ENCODE measurements around the gene ST6GALNAC2.

The ST6GALNAC2 gene

DNA sequence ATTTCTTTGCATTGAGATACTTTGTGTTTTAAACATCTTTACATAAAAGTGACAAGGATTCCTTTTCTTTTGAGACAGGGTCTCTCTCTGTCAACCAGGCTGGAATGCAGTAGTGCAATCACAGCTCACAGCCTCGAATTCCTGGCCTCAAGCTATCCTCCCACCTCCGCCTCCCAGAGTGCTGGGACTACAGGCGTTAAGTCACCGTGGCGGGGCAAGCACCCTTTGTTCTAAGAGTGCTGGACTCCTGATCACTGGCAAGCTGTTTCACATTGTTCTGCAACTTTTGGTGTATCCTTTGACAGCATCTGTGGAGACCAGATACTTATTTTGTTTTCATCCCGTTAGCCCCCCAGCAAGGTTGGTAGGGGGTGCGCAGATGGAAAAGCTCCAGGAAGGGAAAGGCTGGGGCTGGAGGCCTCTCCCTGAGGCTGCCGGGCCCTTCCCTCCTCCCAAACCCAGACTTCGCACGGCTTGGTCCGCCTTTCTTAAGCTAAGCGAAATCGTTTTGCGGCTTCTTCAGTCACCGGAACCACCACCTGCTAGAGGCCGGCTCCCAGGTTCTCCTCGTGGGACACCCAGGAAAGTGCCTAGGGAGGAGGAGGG lies 1.1 kb downstream of the ST6GALNAC2 start:
- H3K9me3 ChIP-seq (ENCODE audit: control insufficient read depth in 2 of 2, low read length in 2 of 2), result no peaks in the 10 kb centered on the region
- peaks cover 3 to 11% of the 10 kb centered on the region in 2 donors for H3K4me1 ChIP-seq (ENCODE audit: control insufficient read depth in 2 of 2, insufficient read depth in 2 of 2, low read length in 2 of 2)
- no peak overlapping the region for H3K27ac ChIP-seq (ENCODE audit: low read depth in 2 of 2, low read length in 2 of 2)
- peak overlapping the region; percentile 24 to 59 for H3K9ac ChIP-seq (ENCODE audit: low read depth in 1 of 2, low read length in 2 of 2)
- peak overlapping the region; percentile 70 to 71 for H3K4me3 ChIP-seq (ENCODE audit: low read length in 2 of 2)
- peaks cover 18 to 29% of the 10 kb centered on the region in 2 donors for H3K27me3 ChIP-seq (ENCODE audit: control insufficient read depth in 2 of 2, insufficient read depth in 2 of 2, low read length in 2 of 2)
- no peaks in the 10 kb centered on the region for H3K36me3 ChIP-seq (ENCODE audit: control insufficient read depth in 2 of 2, insufficient read depth in 2 of 2, low read length in 2 of 2)

- no peaks in the 10 kb centered on the region for H3K36me3 ChIP-seq (ENCODE audit: control insufficient read depth in 2 of 2, insufficient read depth in 2 of 2, low read length in 2 of 2)
- no peak overlapping the region for H3K4me3 ChIP-seq (ENCODE audit: low read length in 2 of 2)
- H3K9ac ChIP-seq (ENCODE audit: low read depth in 1 of 2, low read length in 2 of 2), result no peak overlapping the region
- no peak overlapping the region for H3K27ac ChIP-seq (ENCODE audit: low read depth in 2 of 2, low read length in 2 of 2)
- H3K9me3 ChIP-seq (ENCODE audit: control insufficient read depth in 2 of 2, low read length in 2 of 2), result no peaks in the 10 kb centered on the region
- peaks cover 11% of the 10 kb centered on the region in 2 donors for H3K4me1 ChIP-seq (ENCODE audit: control insufficient read depth in 2 of 2, insufficient read depth in 2 of 2, low read length in 2 of 2)
- peaks cover 13 to 19% of the 10 kb centered on the region in 2 donors for H3K27me3 ChIP-seq (ENCODE audit: control insufficient read depth in 2 of 2, insufficient read depth in 2 of 2, low read length in 2 of 2)
These were observed 3.0 kb downstream of the ST6GALNAC2 start for GRCh38 chr17:76582660-76583059.

DNA sequence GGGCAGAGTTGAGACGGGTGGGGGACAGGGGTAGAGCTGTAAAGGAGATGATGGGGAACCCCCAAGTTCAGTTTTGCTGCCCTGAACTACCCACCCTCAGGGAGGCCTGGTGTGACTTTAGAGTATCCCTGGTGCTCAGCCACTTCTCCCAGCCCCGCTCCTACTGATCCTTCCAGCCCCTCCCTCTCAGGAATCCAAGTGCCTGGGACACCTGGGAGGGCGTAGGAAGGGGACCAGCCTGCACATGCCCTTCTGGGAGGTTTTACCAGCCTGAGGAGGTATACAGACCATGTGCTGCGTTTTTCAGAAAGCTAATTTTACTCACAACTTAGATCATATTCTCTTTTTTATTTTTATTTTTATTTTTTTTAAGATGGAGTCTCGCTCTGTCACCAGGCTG lies 4.1 kb downstream of the ST6GALNAC2 start:
- H3K9me3 ChIP-seq (ENCODE audit: control insufficient read depth in 2 of 2, low read length in 2 of 2), result no peaks in the 10 kb centered on the region
- H3K27me3 ChIP-seq (ENCODE audit: control insufficient read depth in 2 of 2, insufficient read depth in 2 of 2, low read length in 2 of 2), result peaks cover 4 to 10% of the 10 kb centered on the region in 2 donors
- no peak overlapping the region for H3K9ac ChIP-seq (ENCODE audit: low read depth in 1 of 2, low read length in 2 of 2)
- no peak overlapping the region for H3K4me3 ChIP-seq (ENCODE audit: low read length in 2 of 2)
- H3K36me3 ChIP-seq (ENCODE audit: control insufficient read depth in 2 of 2, insufficient read depth in 2 of 2, low read length in 2 of 2), result no peaks in the 10 kb centered on the region
- H3K4me1 ChIP-seq (ENCODE audit: control insufficient read depth in 2 of 2, insufficient read depth in 2 of 2, low read length in 2 of 2), result peaks cover 11% of the 10 kb centered on the region in 2 donors
- H3K27ac ChIP-seq (ENCODE audit: low read depth in 2 of 2, low read length in 2 of 2), result no peak overlapping the region

DNA sequence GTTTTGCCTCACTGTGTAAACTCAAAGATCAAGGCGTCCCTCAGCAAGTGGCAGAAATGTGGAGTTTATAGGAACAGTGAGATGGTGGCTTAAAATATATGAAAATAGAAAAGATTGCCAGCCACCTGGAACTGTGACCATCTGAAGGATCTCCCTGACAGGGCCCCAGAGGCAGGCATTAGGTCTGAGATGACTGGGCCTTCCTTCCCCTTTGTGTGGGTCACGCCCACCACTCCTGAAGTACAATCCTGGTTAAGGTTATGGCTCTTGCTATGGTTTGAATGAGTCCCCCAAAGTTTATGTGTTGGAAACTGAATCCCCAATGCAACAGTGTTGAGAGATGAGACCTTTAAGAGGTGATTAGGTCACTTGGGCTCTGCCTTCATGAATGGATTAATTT lies 6.4 kb downstream of the ST6GALNAC2 start:
- Histone ChIP-seq H3K4me1 (ENCODE audit: control insufficient read depth in 2 of 2, insufficient read depth in 2 of 2, low read length in 2 of 2) (peaks cover 0 to 7% of the 10 kb centered on the region in 2 donors), H3K9ac (ENCODE audit: low read depth in 1 of 2, low read length in 2 of 2) (no peak overlapping the region), H3K27ac (ENCODE audit: low read depth in 2 of 2, low read length in 2 of 2) (no peak overlapping the region), H3K36me3 (ENCODE audit: control insufficient read depth in 2 of 2, insufficient read depth in 2 of 2, low read length in 2 of 2) (no peaks in the 10 kb centered on the region), H3K9me3 (ENCODE audit: control insufficient read depth in 2 of 2, low read length in 2 of 2) (no peaks in the 10 kb centered on the region), H3K27me3 (ENCODE audit: control insufficient read depth in 2 of 2, insufficient read depth in 2 of 2, low read length in 2 of 2) (peaks cover 0 to 2% of the 10 kb centered on the region in 2 donors), H3K4me3 (ENCODE audit: low read length in 2 of 2) (no peak overlapping the region)

DNA sequence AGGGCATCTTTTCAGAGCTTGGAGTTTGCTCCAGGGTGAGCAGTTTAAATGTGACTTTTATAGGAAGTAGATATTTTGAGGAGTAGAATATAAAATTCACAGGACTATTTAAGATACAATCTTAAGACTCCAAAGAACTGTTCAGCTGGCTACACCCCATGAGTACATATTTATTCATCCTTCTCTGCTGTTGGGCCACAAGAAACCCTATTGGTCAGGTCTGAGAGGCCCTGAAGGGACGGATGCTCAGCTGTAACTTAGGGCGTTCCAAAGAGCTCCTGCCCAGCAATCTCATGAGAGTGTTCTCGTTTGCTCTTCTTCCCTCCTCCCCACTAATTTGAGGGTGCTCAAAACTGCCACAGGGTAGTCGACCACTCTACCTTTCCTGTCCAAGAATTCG lies 7.3 kb downstream of the ST6GALNAC2 start:
- Histone ChIP-seq H3K4me3 (ENCODE audit: low read length in 2 of 2) (no peak overlapping the region), H3K36me3 (ENCODE audit: control insufficient read depth in 2 of 2, insufficient read depth in 2 of 2, low read length in 2 of 2) (no peaks in the 10 kb centered on the region), H3K4me1 (ENCODE audit: control insufficient read depth in 2 of 2, insufficient read depth in 2 of 2, low read length in 2 of 2) (peaks cover 0 to 7% of the 10 kb centered on the region in 2 donors), H3K9me3 (ENCODE audit: control insufficient read depth in 2 of 2, low read length in 2 of 2) (no peaks in the 10 kb centered on the region), H3K27me3 (ENCODE audit: control insufficient read depth in 2 of 2, insufficient read depth in 2 of 2, low read length in 2 of 2) (no peaks in the 10 kb centered on the region), H3K27ac (ENCODE audit: low read depth in 2 of 2, low read length in 2 of 2) (peak overlapping the region in 1 of 2 donors; percentile 45), H3K9ac (ENCODE audit: low read depth in 1 of 2, low read length in 2 of 2) (peak overlapping the region in 1 of 2 donors; percentile 22)

DNA sequence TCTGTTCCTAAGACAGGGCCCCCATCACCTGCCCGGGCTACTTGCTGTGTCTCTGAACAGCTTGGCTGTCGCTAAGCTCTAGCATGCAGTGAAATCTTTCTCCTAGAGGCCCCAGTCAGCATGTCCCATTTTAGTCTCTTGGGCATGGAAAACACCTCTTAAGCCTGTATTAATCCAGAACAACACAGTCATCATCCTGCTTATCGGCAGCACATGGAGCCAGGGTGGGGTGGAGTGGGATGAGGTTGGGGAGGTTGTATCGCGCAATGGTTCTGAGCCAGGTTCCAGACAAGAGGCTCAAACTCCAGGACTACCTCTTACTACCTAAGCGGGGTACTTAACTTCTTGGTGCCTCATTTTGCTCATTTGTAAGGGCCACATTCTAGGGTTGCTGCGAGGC lies 7.8 kb downstream of the ST6GALNAC2 start:
- H3K36me3 ChIP-seq (ENCODE audit: control insufficient read depth in 2 of 2, insufficient read depth in 2 of 2, low read length in 2 of 2), result no peaks in the 10 kb centered on the region
- peaks cover 0 to 7% of the 10 kb centered on the region in 2 donors for H3K4me1 ChIP-seq (ENCODE audit: control insufficient read depth in 2 of 2, insufficient read depth in 2 of 2, low read length in 2 of 2)
- H3K27me3 ChIP-seq (ENCODE audit: control insufficient read depth in 2 of 2, insufficient read depth in 2 of 2, low read length in 2 of 2), result no peaks in the 10 kb centered on the region
- peak overlapping the region; percentile 11 to 45 for H3K27ac ChIP-seq (ENCODE audit: low read depth in 2 of 2, low read length in 2 of 2)
- no peaks in the 10 kb centered on the region for H3K9me3 ChIP-seq (ENCODE audit: control insufficient read depth in 2 of 2, low read length in 2 of 2)
- no peak overlapping the region for H3K9ac ChIP-seq (ENCODE audit: low read depth in 1 of 2, low read length in 2 of 2)
- no peak overlapping the region for H3K4me3 ChIP-seq (ENCODE audit: low read length in 2 of 2)

GRCh38 chr17:76576189-76576588 lies 9.5 kb downstream of the ST6GALNAC2 start:
- H3K4me3 ChIP-seq (ENCODE audit: low read length in 2 of 2), result no peak overlapping the region
- H3K9me3 ChIP-seq (ENCODE audit: control insufficient read depth in 2 of 2, low read length in 2 of 2), result no peaks in the 10 kb centered on the region
- no peak overlapping the region for H3K9ac ChIP-seq (ENCODE audit: low read depth in 1 of 2, low read length in 2 of 2)
- H3K36me3 ChIP-seq (ENCODE audit: control insufficient read depth in 2 of 2, insufficient read depth in 2 of 2, low read length in 2 of 2), result no peaks in the 10 kb centered on the region
- H3K27me3 ChIP-seq (ENCODE audit: control insufficient read depth in 2 of 2, insufficient read depth in 2 of 2, low read length in 2 of 2), result no peaks in the 10 kb centered on the region
- peaks cover 0 to 7% of the 10 kb centered on the region in 2 donors for H3K4me1 ChIP-seq (ENCODE audit: control insufficient read depth in 2 of 2, insufficient read depth in 2 of 2, low read length in 2 of 2)
- no peak overlapping the region for H3K27ac ChIP-seq (ENCODE audit: low read depth in 2 of 2, low read length in 2 of 2)

DNA sequence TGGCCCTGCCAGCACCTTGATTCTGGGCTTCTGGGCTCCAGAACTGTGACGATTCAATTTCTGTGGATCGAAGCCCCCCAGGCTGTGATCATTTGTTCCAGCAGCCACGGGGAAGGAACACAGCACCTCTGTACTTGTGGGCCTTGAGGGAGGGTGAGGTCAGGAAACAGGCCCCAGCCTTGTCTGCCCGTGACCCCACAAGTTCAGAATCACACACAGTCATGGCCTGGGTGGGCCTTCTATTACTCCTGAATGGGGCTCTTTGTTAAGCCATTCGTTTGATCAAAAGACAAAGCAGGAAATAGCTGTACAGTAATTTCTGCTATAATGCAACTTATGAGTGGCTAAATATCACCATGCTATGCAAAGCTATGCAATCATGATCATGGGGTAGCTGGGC lies 10.1 kb downstream of the ST6GALNAC2 start:
- H3K36me3 ChIP-seq (ENCODE audit: control insufficient read depth in 2 of 2, insufficient read depth in 2 of 2, low read length in 2 of 2), result no peaks in the 10 kb centered on the region

GRCh38 chr17:76574166-76574565 lies 11.5 kb downstream of the ST6GALNAC2 start:
- Histone ChIP-seq H3K4me1 (ENCODE audit: control insufficient read depth in 2 of 2, insufficient read depth in 2 of 2, low read length in 2 of 2) (peaks cover 0 to 7% of the 10 kb centered on the region in 2 donors), H3K9ac (ENCODE audit: low read depth in 1 of 2, low read length in 2 of 2) (no peak overlapping the region), H3K36me3 (ENCODE audit: control insufficient read depth in 2 of 2, insufficient read depth in 2 of 2, low read length in 2 of 2) (no peaks in the 10 kb centered on the region), H3K4me3 (ENCODE audit: low read length in 2 of 2) (no peak overlapping the region), H3K27me3 (ENCODE audit: control insufficient read depth in 2 of 2, insufficient read depth in 2 of 2, low read length in 2 of 2) (no peaks in the 10 kb centered on the region), H3K27ac (ENCODE audit: low read depth in 2 of 2, low read length in 2 of 2) (no peak overlapping the region), H3K9me3 (ENCODE audit: control insufficient read depth in 2 of 2, low read length in 2 of 2) (no peaks in the 10 kb centered on the region)

More for the DNA sequence above, 10.1 kb downstream of the ST6GALNAC2 start:
- no peaks in the 10 kb centered on the region for H3K27me3 ChIP-seq (ENCODE audit: control insufficient read depth in 2 of 2, insufficient read depth in 2 of 2, low read length in 2 of 2)
- H3K27ac ChIP-seq (ENCODE audit: low read depth in 2 of 2, low read length in 2 of 2), result peak overlapping the region in 1 of 2 donors; percentile 16
- no peaks in the 10 kb centered on the region for H3K9me3 ChIP-seq (ENCODE audit: control insufficient read depth in 2 of 2, low read length in 2 of 2)
- no peak overlapping the region for H3K4me3 ChIP-seq (ENCODE audit: low read length in 2 of 2)
- peaks cover 0 to 7% of the 10 kb centered on the region in 2 donors for H3K4me1 ChIP-seq (ENCODE audit: control insufficient read depth in 2 of 2, insufficient read depth in 2 of 2, low read length in 2 of 2)
- no peak overlapping the region for H3K9ac ChIP-seq (ENCODE audit: low read depth in 1 of 2, low read length in 2 of 2)

GRCh38 chr17:76573096-76573495 lies 12.6 kb downstream of the ST6GALNAC2 start:
- Histone ChIP-seq H3K4me3 (ENCODE audit: low read length in 2 of 2) (no peak overlapping the region), H3K9me3 (ENCODE audit: control insufficient read depth in 2 of 2, low read length in 2 of 2) (no peaks in the 10 kb centered on the region), H3K36me3 (ENCODE audit: control insufficient read depth in 2 of 2, insufficient read depth in 2 of 2, low read length in 2 of 2) (no peaks in the 10 kb centered on the region), H3K9ac (ENCODE audit: low read depth in 1 of 2, low read length in 2 of 2) (no peak overlapping the region), H3K4me1 (ENCODE audit: control insufficient read depth in 2 of 2, insufficient read depth in 2 of 2, low read length in 2 of 2) (peaks cover 0 to 4% of the 10 kb centered on the region in 2 donors), H3K27ac (ENCODE audit: low read depth in 2 of 2, low read length in 2 of 2) (no peak overlapping the region), H3K27me3 (ENCODE audit: control insufficient read depth in 2 of 2, insufficient read depth in 2 of 2, low read length in 2 of 2) (no peaks in the 10 kb centered on the region)
